Stomach (tissue), 4 donors: ENCODE results near the gene PRKCB.

Experiments used
- POLR2A ChIP-seq, 4 donors: fragments of 450-650 bp; IDR thresholded peaks; one replicate each; pipeline ENCODE4 v1.6.1; 2016; ENCODE audit warnings: antibody characterized with exemption in 4 of 4, control low read depth in 2 of 4, mild to moderate bottlenecking in 1 of 4, moderate library complexity in 1 of 4
- POLR2AphosphoS5 ChIP-seq, 3 donors: sonication (generic); formaldehyde crosslinking; IDR thresholded peaks; one replicate each; pipeline ENCODE4 v1.6.1; 2016; ENCODE audit warnings: antibody characterized with exemption in 3 of 3
- TF ChIP-seq, protein P1 (sequence below), 7 experiments: fragments of 450-650 bp in 4 of 7; fragments of 200-600 bp in 3 of 7; sonication (generic) in 3 of 7; IDR thresholded peaks; one replicate each; pipeline ENCODE4 v1.5.1; 2016 to 2019; ENCODE audit warnings: antibody characterized with exemption in 7 of 7, control low read depth in 2 of 7, mild to moderate bottlenecking in 1 of 7

DNA sequence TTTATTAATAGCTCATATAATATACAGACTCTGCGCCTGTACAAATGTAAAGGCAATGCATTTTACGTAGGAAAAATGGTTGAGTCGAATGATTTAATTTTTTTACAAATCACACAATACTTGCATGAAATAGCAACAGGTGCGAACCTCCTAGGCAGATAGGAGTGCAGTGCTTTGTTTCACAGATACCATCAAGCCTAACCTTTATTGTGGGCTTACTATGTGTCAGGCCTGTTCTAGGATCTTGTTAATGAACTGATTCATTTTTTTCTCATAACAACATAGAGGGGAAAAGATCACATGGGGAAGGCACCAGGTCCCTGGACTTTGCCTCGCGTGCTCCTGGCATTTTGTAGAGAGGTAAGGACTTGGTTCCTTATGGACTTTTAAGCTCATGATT is 107.8 kb downstream of the PRKCB start:
- TF ChIP-seq, protein P1, sequence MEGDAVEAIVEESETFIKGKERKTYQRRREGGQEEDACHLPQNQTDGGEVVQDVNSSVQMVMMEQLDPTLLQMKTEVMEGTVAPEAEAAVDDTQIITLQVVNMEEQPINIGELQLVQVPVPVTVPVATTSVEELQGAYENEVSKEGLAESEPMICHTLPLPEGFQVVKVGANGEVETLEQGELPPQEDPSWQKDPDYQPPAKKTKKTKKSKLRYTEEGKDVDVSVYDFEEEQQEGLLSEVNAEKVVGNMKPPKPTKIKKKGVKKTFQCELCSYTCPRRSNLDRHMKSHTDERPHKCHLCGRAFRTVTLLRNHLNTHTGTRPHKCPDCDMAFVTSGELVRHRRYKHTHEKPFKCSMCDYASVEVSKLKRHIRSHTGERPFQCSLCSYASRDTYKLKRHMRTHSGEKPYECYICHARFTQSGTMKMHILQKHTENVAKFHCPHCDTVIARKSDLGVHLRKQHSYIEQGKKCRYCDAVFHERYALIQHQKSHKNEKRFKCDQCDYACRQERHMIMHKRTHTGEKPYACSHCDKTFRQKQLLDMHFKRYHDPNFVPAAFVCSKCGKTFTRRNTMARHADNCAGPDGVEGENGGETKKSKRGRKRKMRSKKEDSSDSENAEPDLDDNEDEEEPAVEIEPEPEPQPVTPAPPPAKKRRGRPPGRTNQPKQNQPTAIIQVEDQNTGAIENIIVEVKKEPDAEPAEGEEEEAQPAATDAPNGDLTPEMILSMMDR (IDR thresholded peaks at IDR 0.05): no peak
- TF ChIP-seq POLR2A (IDR thresholded peaks at IDR 0.05) (no peak), POLR2AphosphoS5 (IDR thresholded peaks at IDR 0.05) (no peak)
